HepG2 (cell line): ENCODE data around the gene TBL3. TPM values are rescaled to one million over a fixed set of nuclear protein-coding genes. Genes with fewer than 3 reads are reported as not detected.
A peak's percentile ranks its signal among the peaks of the same experiment; 100 is the strongest.

ENCODE experiments used
- AGO1 ChIP-seq: fragments of 200-400 bp; formaldehyde crosslinking; IDR thresholded peaks from 2 replicates; pipeline ENCODE4 v1.6.1; 2017; ENCODE audit warnings: mild to moderate bottlenecking, low read depth, low read length, moderate library complexity; ENCODE audit not compliant: poor library complexity, severe bottlenecking
- AKAP8 ChIP-seq: sonication (generic); formaldehyde crosslinking; IDR thresholded peaks from 2 replicates; pipeline ENCODE4 v1.5.1; 2020; ENCODE audit warnings: mild to moderate bottlenecking, missing genetic modification reagents
- CEBPZ ChIP-seq: IDR thresholded peaks from 2 replicates; pipeline ENCODE4 v1.6.1; 2012; ENCODE audit warnings: low read length, improper control_type of control experiment
- DZIP1 ChIP-seq: sonication (generic); formaldehyde crosslinking; IDR thresholded peaks from 2 replicates; pipeline ENCODE4 v1.5.0; 2020; ENCODE audit warnings: mild to moderate bottlenecking, missing genetic modification reagents
- HNRNPH1 ChIP-seq: fragments of 200-400 bp; formaldehyde crosslinking; optimal IDR thresholded peaks from 2 replicates; pipeline ENCODE3; 2017; ENCODE audit warnings: mild to moderate bottlenecking, low read depth, low read length
- HNRNPL ChIP-seq: fragments of 200-400 bp; formaldehyde crosslinking; IDR thresholded peaks from 2 replicates; pipeline ENCODE4 v1.6.1; 2017; ENCODE audit warnings: mild to moderate bottlenecking, low read depth, low read length
- KDM2A ChIP-seq: sonication (generic); formaldehyde crosslinking; IDR thresholded peaks from 2 replicates; pipeline ENCODE4 v1.4.0; 2020; ENCODE audit warnings: low read depth, missing genetic modification reagents, borderline replicate concordance
- NCOA5 ChIP-seq: sonication (generic); formaldehyde crosslinking; IDR thresholded peaks from 2 replicates; pipeline ENCODE4 v1.4.0; 2020; ENCODE audit warnings: missing genetic modification reagents
- NR2C2 ChIP-seq: sonication (generic); formaldehyde crosslinking; IDR thresholded peaks from 2 replicates; pipeline ENCODE4 v1.4.0; 2020; ENCODE audit warnings: missing genetic modification reagents, mild to moderate bottlenecking, moderate library complexity, borderline replicate concordance
- POLR2A ChIP-seq, 2 experiments: IDR thresholded peaks; 2 replicates each; pipeline ENCODE4 v1.6.1; 2011; ENCODE audit warnings: low read depth in 2 of 2, low read length in 2 of 2, mild to moderate bottlenecking in 1 of 2, moderate library complexity in 1 of 2; ENCODE audit not compliant: insufficient read depth in 1 of 2
- SRSF1 ChIP-seq: fragments of 200-400 bp; formaldehyde crosslinking; optimal IDR thresholded peaks from 2 replicates; pipeline ENCODE3; 2017; ENCODE audit warnings: mild to moderate bottlenecking, low read depth, low read length, moderate library complexity
- STAT6 ChIP-seq: sonication (generic); formaldehyde crosslinking; IDR thresholded peaks from 2 replicates; pipeline ENCODE4 v1.4.0; 2020; ENCODE audit warnings: missing genetic modification reagents, mild to moderate bottlenecking, borderline replicate concordance
- TBP ChIP-seq: sonication (generic); formaldehyde crosslinking; IDR thresholded peaks from 2 replicates; pipeline ENCODE4 v1.5.0; 2020; ENCODE audit warnings: missing genetic modification reagents
- TFAP4 ChIP-seq: sonication (generic); IDR thresholded peaks from 2 replicates; pipeline ENCODE4 v1.6.1; 2016; ENCODE audit warnings: low read depth, borderline replicate concordance
- ZC3H13 ChIP-seq: sonication (generic); formaldehyde crosslinking; IDR thresholded peaks from 2 replicates; pipeline ENCODE4 v1.8.1; 2023; ENCODE audit warnings: mild to moderate bottlenecking, missing genetic modification reagents, moderate library complexity
- ZFP36 ChIP-seq: fragments of 150-350 bp; IDR thresholded peaks from 2 replicates; pipeline ENCODE4 v1.6.1; 2018; ENCODE audit warnings: borderline replicate concordance, low read length, low read depth; ENCODE audit not compliant: partially characterized antibody
- polyA plus RNA-seq, 8 experiments: library from polyadenylated mRNA; depleted of rRNA in 3 of 8; stranded (reverse) in 7 of 8; unstranded in 1 of 8; fragments of >200 nt; fragmentation: Illumina TruSeq in 4 of 8; extraction: Trizol in 4 of 8; gene quantifications; 2 replicates each; pipeline versions ENCODE4 v1.2.1 to v1.2.3, GENCODE V29; 2011 to 2016; ENCODE audit warnings: low read depth in 4 of 8, missing spikeins in 1 of 8, mixed read lengths in 1 of 8; ENCODE audit not compliant: insufficient read depth in 1 of 8
- total RNA-seq, 5 experiments: library from RNA; depleted of rRNA; stranded (reverse); fragments of >200 nt; fragmentation: Illumina TruSeq; extraction: Trizol; gene quantifications; 2 replicates each; pipeline ENCODE4 v1.2.3, GENCODE V29; 2016; ENCODE audit warnings: low read depth in 1 of 5

TBL3 gene
- total and polyA plus RNA-seq, 2 of the 13 experiments (the other 11 are each of a cell fraction or from before 2014, with no cell fraction given), result 16.8 to 38.0 TPM

- TF ChIP-seq DZIP1 (CRISPR knock-in tag) (0 out of 2 replicates have a peak, but pooled peaks have one; percentile 42), ZC3H13 (CRISPR knock-in tag) (no peak), CEBPZ (no peak), STAT6 (CRISPR knock-in tag) (no peak), POLR2A (IDR thresholded peaks at IDR 0.05; ENCODE audit: insufficient read depth in 1 of 2, low read depth in 2 of 2, low read length in 2 of 2) (peak; percentile 23 to 33; a peak in 2 of 4 replicates), ZFP36 (no peak), HNRNPL (0 out of 2 replicates have a peak, but pooled peaks have one; percentile 64), TBP (CRISPR knock-in tag) (no peak), HNRNPH1 (no peak), SRSF1 (peak; percentile 46), KDM2A (CRISPR knock-in tag) (peak; percentile 21; the same call in 1 of the 2 replicates), TFAP4 (peak; percentile 23; the same call in 1 of the 2 replicates), AGO1 (peak; percentile 63), NCOA5 (CRISPR knock-in tag) (no peak), NR2C2 (CRISPR knock-in tag) (no peak), AKAP8 (CRISPR knock-in tag) (peak; percentile 34; the same call in 1 of the 2 replicates)
Observed at GRCh38 chr16:1982013-1982433, 10.2 kb downstream of the TBL3 start (continued).
